HG03060 (cell line): Measurements from ENCODE around the gene DNAJC12.
"Not testable (repeated sequence)": the region's sequence is repeated elsewhere in the genome, so short reads cannot be mapped to it uniquely, and the experiment has no call there.

Experiments
- ATAC-seq: cut with Tn5 transposase; IDR thresholded peaks from one replicate; pipeline ENCODE4 v1.9.1; 2021; ENCODE audit warnings: low read depth, moderate number of reproducible peaks; ENCODE audit not compliant: unreplicated experiment

Gene DNAJC12

DNA sequence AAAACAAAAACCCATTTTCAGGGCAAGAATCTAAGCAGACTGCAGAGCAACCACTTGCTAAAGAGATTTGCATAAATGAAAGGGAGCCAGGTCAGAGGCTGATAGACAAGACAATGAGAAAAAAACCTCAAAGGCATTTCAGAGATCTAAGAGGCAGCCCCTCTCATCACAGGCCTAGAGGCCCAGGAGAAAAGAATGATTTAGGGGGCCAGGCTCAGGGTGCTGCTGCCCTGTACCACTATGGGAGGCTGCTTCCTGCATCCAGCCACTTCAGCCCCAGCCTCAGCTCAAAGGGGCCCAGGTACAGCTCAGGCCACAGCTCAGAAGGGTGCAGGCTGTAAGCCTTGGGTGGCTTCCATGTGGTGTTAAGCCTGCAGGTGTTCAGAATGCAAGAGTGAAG is 3.7 kb upstream of the DNAJC12 start:
- no peak for ATAC-seq

- no peak for ATAC-seq
Observed at GRCh38 chr10:67839951-67840350, 2.0 kb upstream of the DNAJC12 start.

DNA sequence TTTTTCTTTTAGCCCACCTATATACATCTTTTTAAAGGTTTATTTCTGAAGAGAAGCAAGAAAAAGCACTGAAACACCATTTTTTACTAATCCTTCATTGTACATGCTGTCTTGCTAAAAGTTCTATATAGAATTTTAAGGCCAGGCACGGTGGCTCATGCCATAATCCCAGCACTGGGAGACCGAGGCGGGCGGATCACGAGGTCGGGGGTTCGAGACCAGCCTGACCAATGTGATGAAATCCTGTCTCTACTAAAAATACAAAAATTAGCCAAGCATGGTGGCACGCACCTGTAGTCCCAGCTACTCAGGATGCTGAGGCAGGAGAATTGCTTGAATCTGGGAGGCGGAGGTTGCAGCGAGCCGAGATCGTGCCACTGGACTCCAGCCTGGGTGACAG is 1.5 kb upstream of the DNAJC12 start:
- ATAC-seq, result not testable (repeated sequence)

DNA sequence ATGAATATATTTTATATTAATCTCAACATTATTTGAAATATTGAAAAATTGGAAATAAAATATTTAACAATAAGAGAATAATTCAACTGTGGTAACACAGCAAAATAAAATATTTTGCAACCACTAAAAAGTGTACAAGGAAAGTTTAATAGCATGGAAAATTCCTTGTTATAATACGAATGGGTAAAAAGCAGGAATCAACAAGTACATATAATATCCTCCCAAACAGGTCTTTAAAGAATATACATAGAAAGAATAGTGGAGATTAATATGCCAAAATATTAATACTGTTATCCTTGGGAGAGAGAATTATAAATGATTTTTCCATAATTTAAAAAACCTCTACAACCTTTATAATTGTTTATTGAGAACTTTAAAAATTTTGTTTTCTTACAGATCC is 1.0 kb downstream of the DNAJC12 start:
- ATAC-seq, result no peak

DNA sequence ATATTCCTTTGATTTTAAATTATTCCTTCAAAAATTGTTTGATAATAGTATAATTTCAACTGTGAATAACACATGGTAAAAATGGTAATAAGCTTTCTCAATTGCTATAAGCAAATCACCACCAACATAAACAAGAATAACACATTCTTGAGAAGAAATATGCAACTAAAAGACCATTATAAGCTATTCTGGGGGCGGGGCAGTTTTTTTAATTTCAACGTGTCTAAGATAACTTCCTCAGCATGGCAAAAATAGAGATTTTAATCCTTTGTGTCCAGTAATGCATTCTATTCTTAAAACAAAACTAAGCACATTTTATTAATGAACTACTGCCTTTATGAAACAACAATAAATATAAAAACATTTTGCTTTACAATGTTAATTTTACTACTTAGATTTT is 1.5 kb downstream of the DNAJC12 start:
- no peak for ATAC-seq

GRCh38 chr10:67835541-67836394 is 2.2 kb downstream of the DNAJC12 start:
- ATAC-seq, result not testable (repeated sequence)

GRCh38 chr10:67834375-67834774 is 3.6 kb downstream of the DNAJC12 start:
- no peak for ATAC-seq

DNA sequence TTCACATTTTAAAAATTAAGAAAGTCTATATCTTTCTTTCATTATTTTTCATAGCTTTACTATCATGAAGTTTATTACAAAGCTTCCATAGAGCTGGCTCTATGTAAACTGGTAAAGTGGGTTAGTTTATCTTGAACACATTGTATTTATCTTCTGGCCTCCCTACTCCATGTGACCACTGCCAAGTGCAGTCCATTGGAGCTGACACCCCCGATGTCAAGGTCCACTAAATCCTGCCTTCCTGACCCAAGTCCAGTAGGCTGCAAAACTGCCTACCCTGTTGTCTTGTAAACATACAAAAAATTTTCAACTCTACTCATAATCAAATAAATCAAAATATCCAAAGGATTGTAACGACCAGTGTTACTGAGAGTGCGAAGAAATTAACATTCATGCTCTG is 10.2 kb downstream of the DNAJC12 start:
- ATAC-seq, result no peak

DNA sequence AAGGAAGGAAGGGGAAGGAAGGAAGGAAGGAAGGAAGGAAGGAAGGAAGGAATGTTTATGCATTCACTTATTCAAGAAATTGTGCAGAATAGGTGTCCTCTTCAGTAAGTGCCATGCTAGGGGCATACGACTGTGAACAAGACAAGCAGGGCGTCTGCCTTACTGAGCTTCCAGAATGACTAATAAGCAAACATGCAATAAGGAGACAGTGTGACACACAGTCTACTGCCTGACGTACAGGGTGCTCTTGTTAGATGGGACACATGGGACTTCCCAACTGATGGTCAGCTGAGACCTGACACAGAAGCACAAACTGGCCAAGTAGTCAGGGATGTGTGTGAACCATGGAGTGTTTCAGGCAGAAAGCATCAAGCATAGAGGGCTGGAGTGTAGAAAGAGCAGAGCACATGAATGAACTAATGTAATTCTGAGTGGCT is 18.2 kb downstream of the DNAJC12 start:
- ATAC-seq, result peak; percentile 75

DNA sequence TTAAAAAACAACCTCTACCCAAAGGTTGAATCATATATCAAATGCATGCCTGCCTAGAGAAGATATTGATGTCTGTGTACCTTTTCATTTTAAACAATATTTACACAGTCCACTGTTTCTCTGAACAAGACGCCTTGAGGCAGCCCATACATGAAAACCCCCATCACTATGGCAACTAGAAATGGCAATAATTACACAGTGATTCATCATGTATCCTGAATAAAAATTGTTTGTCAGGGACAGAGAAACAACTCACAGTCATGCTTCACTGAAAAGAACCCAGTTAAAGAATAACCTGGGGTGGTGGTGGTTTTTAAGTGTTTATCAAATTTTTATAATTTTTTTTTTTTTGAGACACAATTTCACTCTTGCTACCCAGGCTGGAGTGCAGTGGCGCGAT is 19.7 kb downstream of the DNAJC12 start:
- no peak for ATAC-seq

GRCh38 chr10:67816719-67817118 is 21.3 kb downstream of the DNAJC12 start:
- no peak for ATAC-seq

- ATAC-seq, result no peak
Observed at GRCh38 chr10:67815571-67816059, 22.4 kb downstream of the DNAJC12 start.

GRCh38 chr10:67812007-67812406 is 26.0 kb downstream of the DNAJC12 start:
- no peak for ATAC-seq

DNA sequence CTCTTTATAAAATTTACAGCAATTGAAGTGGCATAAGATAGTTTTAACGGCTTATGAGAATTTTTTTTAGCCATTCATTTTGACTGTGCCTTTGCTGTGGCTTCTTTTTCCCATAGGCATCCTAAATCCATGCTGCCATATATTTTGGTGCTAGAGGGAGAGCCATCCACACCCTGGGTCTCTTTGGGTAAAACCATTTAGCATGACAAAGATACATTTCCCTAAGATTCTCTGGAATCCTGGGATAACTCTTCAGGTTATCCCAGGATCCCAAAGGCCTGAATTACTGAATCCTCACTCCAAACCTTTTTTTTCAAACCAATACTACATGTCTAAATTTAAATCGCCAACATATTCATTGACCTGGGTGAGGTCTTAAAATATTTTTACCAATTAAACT is 28.9 kb downstream of the DNAJC12 start:
- no peak for ATAC-seq

DNA sequence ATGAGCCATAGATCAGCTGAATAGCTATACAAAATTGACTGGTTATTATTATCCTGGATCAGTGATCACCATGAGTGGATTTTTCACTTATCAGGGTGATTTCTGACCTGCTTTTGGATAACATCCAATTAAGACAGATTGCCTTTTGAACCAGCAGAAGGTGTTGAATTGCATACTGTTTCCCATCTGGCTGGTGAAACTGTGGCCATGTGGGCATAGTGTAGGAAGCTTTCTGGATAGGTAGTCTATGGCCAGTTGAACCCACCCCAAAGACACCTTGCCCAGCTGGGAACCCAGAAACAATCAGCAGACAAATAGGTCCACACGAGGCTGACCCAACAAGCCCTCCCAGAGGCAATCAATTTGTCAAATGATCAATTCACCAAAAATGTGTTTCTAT is 29.3 kb downstream of the DNAJC12 start:
- ATAC-seq, result no peak

- ATAC-seq, result no peak
Observed at GRCh38 chr10:67807855-67808456, 30.0 kb downstream of the DNAJC12 start.

DNA sequence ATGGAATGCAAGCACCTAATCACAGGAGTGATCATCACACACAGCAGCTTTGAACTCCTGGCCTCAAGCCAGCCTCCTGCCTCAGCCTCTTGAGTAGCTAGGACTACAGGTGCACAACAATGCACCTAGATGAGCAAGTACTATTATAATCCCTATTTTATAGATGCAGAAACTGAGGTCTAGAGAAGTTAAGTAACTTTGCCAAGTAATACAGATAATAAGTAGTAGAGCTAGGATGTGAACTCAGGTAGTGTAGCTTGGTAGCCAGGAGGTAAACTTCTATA is 33.7 kb downstream of the DNAJC12 start:
- ATAC-seq, result no peak

DNA sequence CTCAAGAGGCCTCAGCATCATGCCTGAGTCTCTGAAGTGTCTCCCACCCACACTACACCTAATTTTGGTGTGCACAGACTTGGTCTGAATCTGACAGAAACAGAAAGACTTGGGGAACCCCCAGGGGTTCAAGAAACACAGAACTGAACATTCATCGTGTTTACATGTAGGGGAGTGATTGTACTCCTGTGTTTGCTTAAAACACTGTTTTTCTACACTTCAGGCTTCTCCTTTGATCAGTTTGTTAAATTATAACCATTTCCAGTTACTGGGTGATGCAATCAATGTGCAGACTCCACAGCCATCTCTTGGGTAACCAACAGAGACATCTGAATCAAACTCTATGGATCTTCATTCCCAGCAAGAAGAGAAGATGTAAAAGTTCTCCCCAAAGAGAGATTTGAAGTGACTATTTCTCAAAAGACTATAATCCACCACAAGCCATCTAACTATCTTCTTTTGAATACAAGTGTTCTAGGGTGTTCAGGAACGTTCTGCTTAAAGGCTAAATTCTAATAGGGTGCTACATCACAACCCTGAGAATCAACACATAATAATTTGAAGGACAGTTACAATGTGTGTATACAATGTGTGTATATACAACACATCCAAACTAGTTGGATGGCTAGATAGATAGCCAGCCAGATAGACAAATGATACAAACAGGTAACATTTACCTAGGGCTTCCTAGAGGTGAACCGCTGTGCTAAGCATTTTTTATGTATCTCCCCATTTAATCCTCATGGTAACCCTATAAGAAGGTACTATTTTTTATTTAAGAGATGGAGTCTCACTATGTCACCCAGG is 34.2 kb downstream of the DNAJC12 start:
- ATAC-seq, result no peak

DNA sequence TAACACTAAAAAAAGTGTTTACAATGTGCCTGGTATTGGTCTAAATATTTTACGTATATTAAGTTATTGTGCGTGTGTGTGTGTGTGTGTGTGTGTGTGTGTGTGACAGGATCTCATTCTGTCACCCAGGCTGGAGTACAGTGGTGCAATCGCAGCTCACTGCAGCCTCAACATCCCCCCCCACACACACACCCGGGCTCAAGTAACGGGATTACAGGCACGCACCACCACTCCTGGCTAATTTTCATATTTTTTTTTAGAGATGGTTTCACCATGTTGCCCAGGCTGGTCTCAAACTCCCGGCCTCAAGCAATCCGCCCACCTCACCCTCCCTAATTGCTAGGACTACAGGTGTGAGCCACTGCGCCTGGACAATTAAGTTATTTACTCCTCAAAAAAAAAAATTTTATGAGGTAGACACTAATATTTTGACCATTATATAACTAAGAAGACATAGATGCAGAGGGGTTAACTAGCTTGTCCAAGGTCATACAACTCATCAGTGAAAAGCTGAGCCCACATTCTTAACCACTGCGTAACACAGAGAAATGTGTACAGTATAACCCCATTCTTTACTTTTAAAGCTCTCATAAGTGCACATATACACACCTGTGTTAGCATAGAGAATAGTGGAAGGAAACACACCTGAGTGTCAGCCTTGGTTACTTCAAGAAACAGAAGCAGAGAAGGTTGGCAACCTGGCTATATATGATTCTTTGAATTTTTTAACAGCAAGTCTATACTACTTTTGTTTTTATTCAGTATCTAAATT is 35.0 kb downstream of the DNAJC12 start:
- ATAC-seq, result no peak

DNA sequence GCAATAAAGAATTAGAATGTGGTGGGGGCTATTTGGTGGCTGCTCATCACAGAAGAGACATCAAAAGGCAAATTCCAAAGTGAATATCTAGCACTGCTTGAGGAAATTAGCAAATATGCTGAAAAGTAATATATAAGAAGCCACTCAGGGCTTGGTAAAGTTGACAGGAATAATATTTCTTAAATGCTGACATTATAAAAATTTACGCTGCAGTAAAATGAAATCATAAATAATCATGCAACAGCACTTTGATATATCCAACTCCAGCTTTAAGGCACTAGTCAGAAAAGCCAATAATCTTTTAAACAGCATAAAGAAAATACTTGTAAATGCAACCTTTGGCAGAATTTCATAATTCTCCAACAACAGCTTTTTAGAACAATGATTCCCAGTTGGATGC is 36.9 kb downstream of the DNAJC12 start:
- ATAC-seq, result no peak
